Tibial nerve (tissue), 4 donors: ENCODE measurements around the gene ERN1. TPM values are rescaled to one million over a fixed set of nuclear protein-coding genes. Genes with fewer than 3 reads are reported as not detected.
A peak's percentile ranks its signal among the peaks of the same experiment; 100 is the strongest.

Experiments
- DNase-seq, 2 donors: peaks; one replicate each; pipeline ENCODE4 v3.0.0-alpha.2; 2019; ENCODE audit warnings: low spot score in 2 of 2
- H3K27ac ChIP-seq, 4 donors: fragments of 200-600 bp; sonication (generic) in 3 of 4; one replicate each; pipeline ENCODE4 v1.5.1; 2017 to 2019; ENCODE audit warnings: mild to moderate bottlenecking in 1 of 4
- H3K27me3 ChIP-seq, 2 donors: fragments of 200-600 bp; sonication (generic) in 1 of 2; one replicate each; pipeline versions ENCODE4 v1.5.1 to v1.6.0; 2017 to 2019
- H3K36me3 ChIP-seq, 3 donors: fragments of 200-600 bp; sonication (generic); one replicate each; pipeline ENCODE4 v1.5.1; 2018 to 2019
- H3K4me1 ChIP-seq, 4 donors: fragments of 200-600 bp; sonication (generic) in 3 of 4; one replicate each; pipeline ENCODE4 v1.5.1; 2017 to 2019
- H3K4me3 ChIP-seq, 4 donors: fragments of 200-600 bp; sonication (generic) in 3 of 4; one replicate each; pipeline ENCODE4 v1.5.1; 2017 to 2019; ENCODE audit warnings: mild to moderate bottlenecking in 1 of 4, moderate library complexity in 1 of 4
- H3K9me3 ChIP-seq, 4 donors: fragments of 200-600 bp; sonication (generic) in 3 of 4; one replicate each; pipeline ENCODE4 v1.5.1; 2017 to 2019
- CTCF ChIP-seq, 5 experiments: fragments of 200-600 bp in 3 of 5; fragments of 450-650 bp in 2 of 5; sonication (generic) in 3 of 5; IDR thresholded peaks; one replicate each; pipeline ENCODE4 v1.5.1; 2016 to 2019; ENCODE audit warnings: antibody characterized with exemption in 5 of 5, mild to moderate bottlenecking in 3 of 5, moderate library complexity in 2 of 5
- EP300 ChIP-seq, 2 donors: sonication (generic); formaldehyde crosslinking; IDR thresholded peaks; one replicate each; pipeline ENCODE4 v1.6.1; 2017; ENCODE audit warnings: antibody characterized with exemption in 2 of 2, mild to moderate bottlenecking in 1 of 2
- POLR2A ChIP-seq, 2 donors: fragments of 450-650 bp; IDR thresholded peaks; one replicate each; pipeline ENCODE4 v1.6.1; 2017; ENCODE audit warnings: antibody characterized with exemption in 2 of 2, mild to moderate bottlenecking in 2 of 2, moderate library complexity in 2 of 2
- whole genome bisulfite sequencing, 2 donors: methylation state at CpG; one replicate each; pipeline ENCODE4 v1.1.5; 2018; 5-methylcytosine and 5-hydroxymethylcytosine counted together
- total RNA-seq, 4 donors: library from RNA; depleted of rRNA; stranded (reverse); fragments of >200 nt; gene quantifications; one replicate each; pipeline ENCODE4 v1.1.0, GENCODE V29; 2016

Gene ERN1
- total RNA-seq, 4 donors from 2014 or later, result 8.7 to 17.7 (median 13.5) TPM

GRCh38 chr17:64091116-64091515 lies 38.8 kb downstream of the ERN1 start:
- no peaks in the 10 kb centered on the region for H3K9me3 ChIP-seq
- no peak for DNase-seq
- TF ChIP-seq CTCF (IDR thresholded peaks at IDR 0.05) (no peak), EP300 (IDR thresholded peaks at IDR 0.05) (no peak), POLR2A (IDR thresholded peaks at IDR 0.05) (no peak)
- WGBS, 2 donors, result 84 to 88% methylated on average over 3 of the region's 3 CpGs
- H3K4me3 ChIP-seq, result no peak overlapping the region
- H3K4me1 ChIP-seq, result no peaks in the 10 kb centered on the region
- no peak overlapping the region for H3K27ac ChIP-seq
- peaks cover 0 to 25% (median 0%) of the 10 kb centered on the region in 3 donors for H3K36me3 ChIP-seq
- H3K27me3 ChIP-seq, result no peaks in the 10 kb centered on the region

- DNase-seq, result no peak
- Histone ChIP-seq H3K4me1 (peaks cover 0 to 7% (median 0%) of the 10 kb centered on the region in 4 donors), H3K27me3 (no peaks in the 10 kb centered on the region), H3K36me3 (peaks cover 0 to 16% (median 0%) of the 10 kb centered on the region in 3 donors), H3K27ac (no peak overlapping the region), H3K9me3 (no peaks in the 10 kb centered on the region), H3K4me3 (no peak overlapping the region)
- TF ChIP-seq POLR2A (IDR thresholded peaks at IDR 0.05) (no peak), CTCF (IDR thresholded peaks at IDR 0.05) (no peak), EP300 (IDR thresholded peaks at IDR 0.05) (no peak)
- 66 to 68% methylated on average over 5 of the region's 5 CpGs for whole genome bisulfite sequencing, 2 donors
Observed at GRCh38 chr17:64090144-64090543, 39.8 kb downstream of the ERN1 start.

GRCh38 chr17:64087252-64088005 lies 42.5 kb downstream of the ERN1 start:
- H3K9me3 ChIP-seq, result no peaks in the 10 kb centered on the region
- peaks cover 0 to 6% (median 0%) of the 10 kb centered on the region in 3 donors for H3K36me3 ChIP-seq
- H3K27me3 ChIP-seq, result no peaks in the 10 kb centered on the region
- WGBS, 2 donors, result 82 to 97% methylated on average over 4 of the region's 4 CpGs
- H3K4me3 ChIP-seq, result no peak overlapping the region
- H3K4me1 ChIP-seq, result peaks cover 0 to 30% (median 15%) of the 10 kb centered on the region in 4 donors
- no peak overlapping the region for H3K27ac ChIP-seq
- TF ChIP-seq EP300 (IDR thresholded peaks at IDR 0.05) (no peak), POLR2A (IDR thresholded peaks at IDR 0.05) (no peak), CTCF (IDR thresholded peaks at IDR 0.05) (no peak)
- no peak for DNase-seq

GRCh38 chr17:64085650-64086005 lies 44.3 kb downstream of the ERN1 start:
- TF ChIP-seq POLR2A (IDR thresholded peaks at IDR 0.05) (no peak), CTCF (IDR thresholded peaks at IDR 0.05) (no peak), EP300 (IDR thresholded peaks at IDR 0.05) (no peak)
- no peak overlapping the region for H3K4me3 ChIP-seq
- no peaks in the 10 kb centered on the region for H3K9me3 ChIP-seq
- no peaks in the 10 kb centered on the region for H3K27me3 ChIP-seq
- H3K36me3 ChIP-seq, result no peaks in the 10 kb centered on the region
- H3K4me1 ChIP-seq, result peaks cover 0 to 37% (median 16%) of the 10 kb centered on the region in 4 donors
- WGBS, 2 donors, result 83 to 92% methylated on average over 2 of the region's 2 CpGs
- DNase-seq, result no peak
- no peak overlapping the region for H3K27ac ChIP-seq

GRCh38 chr17:64084940-64085649 lies 44.8 kb downstream of the ERN1 start:
- TF ChIP-seq EP300 (IDR thresholded peaks at IDR 0.05) (no peak), CTCF (IDR thresholded peaks at IDR 0.05) (no peak)
- Histone ChIP-seq H3K36me3 (no peaks in the 10 kb centered on the region), H3K4me1 (peaks cover 0 to 37% (median 16%) of the 10 kb centered on the region in 4 donors), H3K27ac (peak overlapping the region in 1 of 4 donors; percentile 58), H3K4me3 (no peak overlapping the region), H3K9me3 (no peaks in the 10 kb centered on the region), H3K27me3 (no peaks in the 10 kb centered on the region)
- no peak for DNase-seq
- whole genome bisulfite sequencing, 2 donors, result 62 to 74% methylated on average over 8 of the region's 8 CpGs
